OCI-LY1 (cell line): ENCODE data around the gene PDE6H.

ENCODE experiments used
- H2AFZ ChIP-seq: fragments of 200-600 bp; sonication (generic), shearing (Covaris generic); 2 replicates; pipeline ENCODE4 v1.6.0; 2014; ENCODE audit warnings: antibody characterized with exemption, mild to moderate bottlenecking, low read length
- H3F3A ChIP-seq: fragments of 200-600 bp; sonication (generic), shearing (Covaris generic); 2 replicates; pipeline ENCODE4 v1.6.0; 2014; ENCODE audit warnings: mild to moderate bottlenecking, antibody characterized with exemption, low read length, moderate library complexity; ENCODE audit not compliant: insufficient read depth
- H3K27ac ChIP-seq: fragments of 200-600 bp; sonication (generic); 2 replicates; pipeline ENCODE4 v1.5.1; 2014; ENCODE audit warnings: low read length, mixed run types, mild to moderate bottlenecking, low read depth; ENCODE audit not compliant: poor library complexity, severe bottlenecking
- H3K27me3 ChIP-seq: fragments of 200-600 bp; sonication (generic); 2 replicates; pipeline ENCODE4 v1.6.0; 2014; ENCODE audit warnings: antibody characterized with exemption, mild to moderate bottlenecking, low read length, moderate library complexity; ENCODE audit not compliant: insufficient read depth
- H3K36me3 ChIP-seq: fragments of 200-600 bp; sonication (generic); 2 replicates; pipeline ENCODE4 v1.6.1; 2014; ENCODE audit warnings: mild to moderate bottlenecking, antibody characterized with exemption, low read length, moderate library complexity, mixed read lengths; ENCODE audit not compliant: insufficient read depth
- H3K4me1 ChIP-seq: fragments of 200-600 bp; sonication (generic); 2 replicates; pipeline ENCODE4 v1.5.1; 2014; ENCODE audit warnings: mild to moderate bottlenecking, low read length, moderate library complexity; ENCODE audit not compliant: insufficient read depth, severe bottlenecking
- H3K4me2 ChIP-seq: fragments of 200-600 bp; sonication (generic), shearing (Covaris generic); 2 replicates; pipeline ENCODE4 v1.6.1; 2014; ENCODE audit warnings: low read length
- H3K4me3 ChIP-seq: fragments of 200-600 bp; sonication (generic); 2 replicates; pipeline ENCODE4 v1.5.1; 2014; ENCODE audit warnings: low read length, low read depth, mild to moderate bottlenecking, mixed read lengths; ENCODE audit not compliant: poor library complexity, severe bottlenecking
- H3K79me2 ChIP-seq: fragments of 200-600 bp; shearing (Covaris generic); 2 replicates; pipeline ENCODE4 v1.6.1; 2016; ENCODE audit warnings: mixed run types, low read length, mixed read lengths; ENCODE audit not compliant: insufficient read depth
- H3K9ac ChIP-seq: fragments of 200-600 bp; sonication (generic), shearing (Covaris generic); 2 replicates; pipeline ENCODE4 v1.6.1; 2014; ENCODE audit warnings: mild to moderate bottlenecking, low read length, mixed read lengths
- H3K9me2 ChIP-seq: fragments of 200-600 bp; sonication (generic), shearing (Covaris generic); 2 replicates; pipeline ENCODE4 v1.6.1; 2014; ENCODE audit warnings: low read depth, mild to moderate bottlenecking, low read length, mixed read lengths
- H3K9me3 ChIP-seq: fragments of 200-600 bp; shearing (Covaris generic); 2 replicates; pipeline ENCODE4 v1.6.1; 2014; ENCODE audit warnings: low read length, mixed read lengths
- H4K20me1 ChIP-seq: fragments of 200-600 bp; sonication (generic), shearing (Covaris generic); 2 replicates; pipeline ENCODE4 v1.6.0; 2016; ENCODE audit warnings: mild to moderate bottlenecking, low read length; ENCODE audit not compliant: insufficient read depth
- CTCF ChIP-seq: fragments of 200-600 bp; sonication (generic), shearing (Covaris generic); IDR thresholded peaks from 2 replicates; pipeline ENCODE4 v1.5.1; 2017; ENCODE audit warnings: mild to moderate bottlenecking, antibody characterized with exemption, low read length, moderate library complexity, mixed read lengths
- EZH2 ChIP-seq: fragments of 200-600 bp; sonication (generic), shearing (Covaris generic); IDR thresholded peaks from 2 replicates; pipeline ENCODE4 v1.8.0; 2017; ENCODE audit warnings: borderline replicate concordance, mixed run types, mild to moderate bottlenecking, antibody characterized with exemption, low read length, moderate library complexity, mixed read lengths

PDE6H gene

DNA sequence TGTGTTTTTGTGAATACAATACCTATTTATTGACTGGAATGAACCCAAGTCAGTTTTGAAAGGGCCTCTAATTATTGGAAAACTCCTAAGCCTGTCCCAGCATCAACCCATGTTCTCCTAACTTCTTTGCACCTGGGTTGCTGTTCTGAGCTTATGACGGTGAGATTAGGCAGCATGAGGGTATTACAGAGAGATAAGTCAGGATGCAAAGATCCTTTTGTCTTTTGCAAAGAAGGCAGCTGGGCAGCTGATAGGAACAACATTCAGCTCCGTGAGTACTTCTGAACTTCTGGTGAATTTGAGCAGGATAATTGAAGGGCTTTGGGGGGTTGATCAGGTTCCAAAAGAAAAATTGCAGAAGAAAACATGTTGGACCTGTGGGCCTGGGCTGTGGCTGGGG lies at the start of gene PDE6H:
Gene PDE6H, plus strand, starts transcription at position 227 of the 400 bp plus-strand sequence. CDS start 4,971 bp downstream, outside the sequence.
- H3K9me2 ChIP-seq: no peaks in the 10 kb centered on the region
- H3K27me3 ChIP-seq: no peaks in the 10 kb centered on the region
- H3K36me3 ChIP-seq: no peaks in the 10 kb centered on the region
- H3K27ac ChIP-seq: no peak within 1 kb of the TSS
- H4K20me1 ChIP-seq: no peaks in the 10 kb centered on the region
- TF ChIP-seq EZH2: no peak
- no peak for TF ChIP-seq CTCF
- no peak within 1 kb of the TSS for H2AFZ ChIP-seq
- H3K79me2 ChIP-seq: no peaks in the 10 kb centered on the region
- no peaks in the 10 kb centered on the region for H3K9me3 ChIP-seq
- H3K9ac ChIP-seq: no peak within 1 kb of the TSS
- H3F3A ChIP-seq: no peaks in the 10 kb centered on the region
- no peak within 1 kb of the TSS for H3K4me3 ChIP-seq
- H3K4me2 ChIP-seq: no peak within 1 kb of the TSS
- no peaks in the 10 kb centered on the region for H3K4me1 ChIP-seq

DNA sequence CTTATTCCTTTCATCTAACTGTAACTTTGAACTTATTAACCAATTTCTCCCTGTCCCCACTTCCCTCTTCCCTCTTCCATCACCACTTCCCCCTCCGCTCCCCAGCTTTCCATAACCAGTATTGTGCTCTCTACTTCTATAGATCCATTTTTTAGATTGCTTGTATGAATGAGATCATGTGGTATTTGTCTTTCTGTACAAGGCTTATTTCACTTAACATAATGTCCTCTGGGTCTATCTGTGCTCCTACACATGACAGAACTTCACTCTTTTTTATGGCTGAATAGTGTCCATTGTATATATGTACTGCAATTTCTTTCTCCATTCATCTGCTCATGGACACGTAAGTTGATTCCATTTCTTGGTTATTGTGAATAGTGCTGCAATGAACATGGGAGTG lies 48.9 kb upstream of the PDE6H start:
- TF ChIP-seq EZH2: no peak
- TF ChIP-seq CTCF: no peak
- H3K79me2 ChIP-seq: no peaks in the 10 kb centered on the region

DNA sequence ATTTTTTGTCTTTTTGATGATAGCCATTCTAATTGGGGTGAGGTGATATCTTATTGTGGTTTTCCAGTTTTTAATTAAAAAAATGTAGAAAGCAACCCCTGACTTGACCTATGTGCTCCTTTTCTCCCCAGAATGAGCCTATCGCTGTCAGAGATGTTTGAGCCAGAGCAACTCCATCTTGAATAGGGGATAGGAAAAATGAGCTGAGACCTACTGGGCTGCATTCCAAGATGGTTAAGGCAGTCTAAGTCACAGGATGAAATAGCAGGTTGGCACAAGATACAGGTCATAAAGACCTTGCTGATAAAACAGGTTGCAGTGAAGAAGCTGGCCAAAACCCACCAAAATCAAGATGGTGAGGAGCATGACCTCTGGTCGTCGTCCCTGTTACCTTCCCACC lies 48.3 kb upstream of the PDE6H start:
- H3K27ac ChIP-seq: no peak overlapping the region
- H3K4me2 ChIP-seq: no peak overlapping the region
- no peaks in the 10 kb centered on the region for H3K9me2 ChIP-seq
- peaks cover 17% of the 10 kb centered on the region for H3K4me1 ChIP-seq
- no peaks in the 10 kb centered on the region for H3K27me3 ChIP-seq
- peaks cover 6% of the 10 kb centered on the region for H3K9me3 ChIP-seq
- H3K4me3 ChIP-seq: no peak overlapping the region
- H3K36me3 ChIP-seq: no peaks in the 10 kb centered on the region
- no peaks in the 10 kb centered on the region for H3K79me2 ChIP-seq
- H4K20me1 ChIP-seq: no peaks in the 10 kb centered on the region
- no peak overlapping the region for H3K9ac ChIP-seq
- H3F3A ChIP-seq: no peaks in the 10 kb centered on the region; the same call in 1 of the 2 replicates
- no peak overlapping the region for H2AFZ ChIP-seq
- no peak for TF ChIP-seq CTCF
- TF ChIP-seq EZH2: no peak

More for the DNA sequence above, 48.9 kb upstream of the PDE6H start:
- Histone ChIP-seq H3K9ac (no peak overlapping the region), H3K27me3 (no peaks in the 10 kb centered on the region), H3K36me3 (no peaks in the 10 kb centered on the region), H3K4me3 (no peak overlapping the region), H3K27ac (no peak overlapping the region), H4K20me1 (no peaks in the 10 kb centered on the region), H3K4me1 (peaks cover 17% of the 10 kb centered on the region), H2AFZ (no peak overlapping the region), H3K9me3 (peaks cover 6% of the 10 kb centered on the region), H3K4me2 (no peak overlapping the region), H3F3A (no peaks in the 10 kb centered on the region; the same call in 1 of the 2 replicates), H3K9me2 (no peaks in the 10 kb centered on the region)
